Measurements from ENCODE around the gene SMIM8. TPM values are rescaled to one million over a fixed set of nuclear protein-coding genes. Genes with fewer than 3 reads are reported as not detected.

The SMIM8 gene, protein sequence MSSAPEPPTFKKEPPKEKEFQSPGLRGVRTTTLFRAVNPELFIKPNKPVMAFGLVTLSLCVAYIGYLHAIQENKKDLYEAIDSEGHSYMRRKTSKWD
- total RNA-seq = 2.3 and 6.2 TPM in 2 replicates

DNA sequence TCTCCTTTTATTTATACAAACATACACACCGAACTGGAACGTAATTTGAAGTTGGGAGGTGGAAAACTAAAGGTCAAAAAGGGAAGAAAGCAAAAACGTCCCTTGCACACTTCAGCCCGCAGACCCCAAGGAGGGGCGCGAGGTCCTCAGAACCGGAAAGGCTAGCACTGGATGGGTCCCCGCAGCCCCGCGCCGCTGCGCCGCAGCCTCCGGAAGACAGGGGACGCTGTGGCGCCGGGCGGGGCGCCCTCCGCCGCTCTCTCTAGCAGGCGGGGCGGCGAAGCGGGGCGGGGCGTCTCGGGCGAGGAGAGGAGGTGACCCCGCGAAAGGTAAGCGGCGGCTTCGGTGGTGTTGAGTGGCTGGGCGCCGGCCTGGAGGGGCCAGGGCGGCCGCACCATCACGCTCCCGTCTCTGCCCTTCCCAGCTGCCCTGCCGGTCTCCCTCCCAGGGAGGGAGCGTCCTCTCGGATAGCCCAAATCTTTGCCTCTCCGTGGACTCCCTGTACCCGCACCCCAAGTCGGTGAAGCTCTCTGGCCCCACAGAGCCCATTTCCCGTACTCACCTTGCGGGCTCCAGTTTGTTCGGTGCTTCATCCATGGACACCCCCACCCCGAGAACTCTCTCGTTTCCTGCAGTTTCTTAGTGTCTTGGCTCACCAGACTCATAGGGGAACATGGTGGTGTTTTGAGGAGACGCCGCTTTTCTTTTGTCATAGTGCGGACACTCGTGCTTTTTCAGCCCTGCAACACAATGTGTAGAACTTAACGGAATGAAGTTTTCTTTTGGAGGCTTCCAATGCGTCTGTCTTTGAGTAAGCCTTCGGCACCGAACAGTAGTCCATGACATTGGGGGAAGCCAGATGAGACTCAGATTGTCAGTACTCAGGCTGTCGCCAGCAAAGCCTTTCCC is at the start of gene SMIM8:
SMIM8 (plus strand) TSS at position 285 of the 909 bp plus-strand sequence. CDS start 14,444 bp downstream, outside the sequence.

DNA sequence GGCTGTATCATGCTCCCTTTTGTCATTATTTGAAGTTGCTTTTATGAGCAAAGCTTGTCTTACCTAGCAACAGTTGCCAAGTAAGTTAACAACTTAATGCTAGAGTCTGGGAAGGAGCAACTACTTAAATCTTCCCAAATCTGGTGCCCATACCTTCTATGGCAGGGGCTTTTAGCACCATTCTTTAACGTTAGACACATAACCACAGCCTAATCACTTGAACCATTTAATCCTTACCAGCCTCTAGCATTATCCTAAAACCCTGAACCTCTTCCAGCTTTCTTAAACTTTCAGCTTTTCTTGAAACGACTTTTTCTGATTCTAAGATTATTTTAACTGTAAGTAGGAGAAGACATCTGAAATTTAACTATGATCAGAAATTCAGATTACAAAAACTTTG is 22.3 kb downstream of the SMIM8 start, which contains the start of gene C6orf163:
C6orf163 (plus strand) TSS at position 83 of the 400 bp plus-strand sequence; CDS start at position 370, 287 bp downstream.

Other genes starting within 250 kb of the SMIM8 start
- gene CGA, start 227.5 kb upstream of the SMIM8 start, total RNA-seq = 1.7 and 4.6 TPM in 2 replicates
- 4.3 and 7.8 TPM in 2 replicates for gene ZNF292, start 167.0 kb upstream of the SMIM8 start, total RNA-seq
- not detected in 2 replicates for gene GJB7, start 6.7 kb downstream of the SMIM8 start, total RNA-seq
- 0.35 TPM in 1 of 2 replicates, not detected in the other for gene C6orf163, start 22.2 kb downstream of the SMIM8 start, total RNA-seq
- 0.29 and 0.53 TPM in 2 replicates for gene CFAP206, start 85.4 kb downstream of the SMIM8 start, total RNA-seq
- gene SLC35A1, start 150.4 kb downstream of the SMIM8 start, total RNA-seq = 15.1 and 17.6 TPM in 2 replicates

Measured in myometrial cell (primary cell).